ENCODE data around the gene MAP4.

DNA sequence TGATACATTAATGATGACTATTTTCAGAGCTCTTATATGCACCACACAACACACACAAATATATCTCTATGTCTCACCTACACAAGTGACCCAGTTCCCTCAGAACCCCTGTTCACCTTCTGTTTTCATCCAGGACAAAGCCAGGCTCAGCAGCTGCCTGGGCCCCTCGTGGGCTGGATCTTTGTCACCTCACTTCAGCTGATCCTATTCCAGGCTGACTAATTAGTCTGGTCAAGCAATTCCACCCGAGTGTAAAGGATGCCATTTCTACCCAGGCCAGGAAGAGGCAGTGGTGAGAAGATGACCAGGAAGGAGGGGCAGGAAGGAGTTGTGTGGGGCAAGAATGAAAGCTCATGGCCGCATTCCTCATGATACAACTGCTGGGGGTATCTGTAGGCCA is 151.0 kb downstream of the MAP4 start:
- TF ChIP-seq POLR2A (IDR thresholded peaks at IDR 0.05; ENCODE audit: low read length) (no peak), GATA1 (IDR thresholded peaks at IDR 0.05; ENCODE audit: low read depth, low read length) (no peak)

Measured in erythroblast (primary cell).